ENCODE data around the gene YAE1.

Gene YAE1

GRCh38 chr7:39607865-39608264 lies 41.7 kb downstream of the YAE1 start:
- 100% methylated on average over 2 of the region's 2 CpGs for WGBS
- H3K27ac ChIP-seq (ENCODE audit: low read depth, low read length), result no peak overlapping the region

GRCh38 chr7:39608278-39608677 lies 42.1 kb downstream of the YAE1 start:
- peaks cover 13% of the 10 kb centered on the region for H3K27me3 ChIP-seq (ENCODE audit: insufficient read depth, low read length)
- H3K4me3 ChIP-seq (ENCODE audit: low read length), result no peak overlapping the region
- H3K27ac ChIP-seq (ENCODE audit: low read depth, low read length), result no peak overlapping the region
- H3K9ac ChIP-seq (ENCODE audit: low read depth, low read length), result no peak overlapping the region
- H3K36me3 ChIP-seq (ENCODE audit: insufficient read depth, low read length), result no peaks in the 10 kb centered on the region
- 83% methylated on average over 2 of the region's 3 CpGs for WGBS
- H3K9me3 ChIP-seq (ENCODE audit: insufficient read depth, low read depth, low read length), result no peaks in the 10 kb centered on the region
- H3K4me1 ChIP-seq (ENCODE audit: insufficient read depth, low read length), result peaks cover 4% of the 10 kb centered on the region; the same call in 1 of the 2 replicates

More at GRCh38 chr7:39607865-39608264, 41.7 kb downstream of the YAE1 start:
- H3K27me3 ChIP-seq (ENCODE audit: insufficient read depth, low read length), result peaks cover 13% of the 10 kb centered on the region
- peaks cover 4% of the 10 kb centered on the region; the same call in 1 of the 2 replicates for H3K4me1 ChIP-seq (ENCODE audit: insufficient read depth, low read length)
- no peaks in the 10 kb centered on the region for H3K36me3 ChIP-seq (ENCODE audit: insufficient read depth, low read length)
- no peak overlapping the region for H3K9ac ChIP-seq (ENCODE audit: low read depth, low read length)
- no peaks in the 10 kb centered on the region for H3K9me3 ChIP-seq (ENCODE audit: insufficient read depth, low read depth, low read length)
- H3K4me3 ChIP-seq (ENCODE audit: low read length), result no peak overlapping the region

GRCh38 chr7:39609113-39609934 lies 43.1 kb downstream of the YAE1 start:
- H3K27me3 ChIP-seq (ENCODE audit: insufficient read depth, low read length), result peaks cover 13% of the 10 kb centered on the region
- no peaks in the 10 kb centered on the region for H3K36me3 ChIP-seq (ENCODE audit: insufficient read depth, low read length)
- H3K9ac ChIP-seq (ENCODE audit: low read depth, low read length), result peak overlapping the region; percentile 63
- H3K4me3 ChIP-seq (ENCODE audit: low read length), result peak overlapping the region; percentile 48
- WGBS, result 95% methylated on average over 36 of the region's 36 CpGs
- peaks cover 4% of the 10 kb centered on the region; the same call in 1 of the 2 replicates for H3K4me1 ChIP-seq (ENCODE audit: insufficient read depth, low read length)
- H3K9me3 ChIP-seq (ENCODE audit: insufficient read depth, low read depth, low read length), result no peaks in the 10 kb centered on the region
- H3K27ac ChIP-seq (ENCODE audit: low read depth, low read length), result no peak overlapping the region

GRCh38 chr7:39609935-39610263 lies 43.7 kb downstream of the YAE1 start:
- Histone ChIP-seq H3K4me1 (ENCODE audit: insufficient read depth, low read length) (peaks cover 4% of the 10 kb centered on the region; the same call in 1 of the 2 replicates), H3K9me3 (ENCODE audit: insufficient read depth, low read depth, low read length) (no peaks in the 10 kb centered on the region), H3K27me3 (ENCODE audit: insufficient read depth, low read length) (peaks cover 13% of the 10 kb centered on the region), H3K36me3 (ENCODE audit: insufficient read depth, low read length) (no peaks in the 10 kb centered on the region), H3K27ac (ENCODE audit: low read depth, low read length) (no peak overlapping the region), H3K4me3 (ENCODE audit: low read length) (peak overlapping the region; percentile 48), H3K9ac (ENCODE audit: low read depth, low read length) (peak overlapping the region; percentile 63; the same call in 1 of the 2 replicates)
- 94% methylated on average over 5 of the region's 5 CpGs for WGBS

- no peak overlapping the region for H3K9ac ChIP-seq (ENCODE audit: low read depth, low read length)
- 90% methylated on average over 4 of the region's 4 CpGs for WGBS
- H3K4me3 ChIP-seq (ENCODE audit: low read length), result no peak overlapping the region
- H3K4me1 ChIP-seq (ENCODE audit: insufficient read depth, low read length), result peaks cover 3% of the 10 kb centered on the region; the same call in 1 of the 2 replicates
- peaks cover 13% of the 10 kb centered on the region for H3K27me3 ChIP-seq (ENCODE audit: insufficient read depth, low read length)
- no peak overlapping the region for H3K27ac ChIP-seq (ENCODE audit: low read depth, low read length)
- no peaks in the 10 kb centered on the region for H3K9me3 ChIP-seq (ENCODE audit: insufficient read depth, low read depth, low read length)
- H3K36me3 ChIP-seq (ENCODE audit: insufficient read depth, low read length), result no peaks in the 10 kb centered on the region
Observed at GRCh38 chr7:39613577-39613976, 47.4 kb downstream of the YAE1 start.

- 96% methylated on average over 2 of the region's 2 CpGs for WGBS
Observed at GRCh38 chr7:39614299-39614698, 48.1 kb downstream of the YAE1 start.

GRCh38 chr7:39615350-39615975 lies 49.3 kb downstream of the YAE1 start:
- no peak overlapping the region for H3K27ac ChIP-seq (ENCODE audit: low read depth, low read length)
- no CpG with 5 or more reads among the region's 1 CpG for WGBS
- H3K9ac ChIP-seq (ENCODE audit: low read depth, low read length), result no peak overlapping the region
- no peaks in the 10 kb centered on the region; the same call in 1 of the 2 replicates for H3K27me3 ChIP-seq (ENCODE audit: insufficient read depth, low read length)
- no peaks in the 10 kb centered on the region for H3K4me1 ChIP-seq (ENCODE audit: insufficient read depth, low read length)
- no peaks in the 10 kb centered on the region for H3K36me3 ChIP-seq (ENCODE audit: insufficient read depth, low read length)
- no peak overlapping the region for H3K4me3 ChIP-seq (ENCODE audit: low read length)
- H3K9me3 ChIP-seq (ENCODE audit: insufficient read depth, low read depth, low read length), result no peaks in the 10 kb centered on the region

More at GRCh38 chr7:39614299-39614698, 48.1 kb downstream of the YAE1 start:
- Histone ChIP-seq H3K9me3 (ENCODE audit: insufficient read depth, low read depth, low read length) (no peaks in the 10 kb centered on the region), H3K4me1 (ENCODE audit: insufficient read depth, low read length) (no peaks in the 10 kb centered on the region), H3K27me3 (ENCODE audit: insufficient read depth, low read length) (peaks cover 11% of the 10 kb centered on the region), H3K9ac (ENCODE audit: low read depth, low read length) (no peak overlapping the region), H3K4me3 (ENCODE audit: low read length) (no peak overlapping the region), H3K27ac (ENCODE audit: low read depth, low read length) (no peak overlapping the region), H3K36me3 (ENCODE audit: insufficient read depth, low read length) (no peaks in the 10 kb centered on the region)

GRCh38 chr7:39616138-39616537 lies 49.9 kb downstream of the YAE1 start:
- H3K4me1 ChIP-seq (ENCODE audit: insufficient read depth, low read length), result no peaks in the 10 kb centered on the region
- no CpG with 5 or more reads among the region's 1 CpG for WGBS
- H3K4me3 ChIP-seq (ENCODE audit: low read length), result no peak overlapping the region
- no peaks in the 10 kb centered on the region for H3K36me3 ChIP-seq (ENCODE audit: insufficient read depth, low read length)
- no peak overlapping the region for H3K9ac ChIP-seq (ENCODE audit: low read depth, low read length)
- H3K27me3 ChIP-seq (ENCODE audit: insufficient read depth, low read length), result no peaks in the 10 kb centered on the region
- H3K27ac ChIP-seq (ENCODE audit: low read depth, low read length), result no peak overlapping the region
- no peaks in the 10 kb centered on the region for H3K9me3 ChIP-seq (ENCODE audit: insufficient read depth, low read depth, low read length)

GRCh38 chr7:39617005-39617404 lies 50.8 kb downstream of the YAE1 start:
- Histone ChIP-seq H3K4me3 (ENCODE audit: low read length) (no peak overlapping the region), H3K9me3 (ENCODE audit: insufficient read depth, low read depth, low read length) (no peaks in the 10 kb centered on the region), H3K27ac (ENCODE audit: low read depth, low read length) (no peak overlapping the region), H3K4me1 (ENCODE audit: insufficient read depth, low read length) (no peaks in the 10 kb centered on the region), H3K27me3 (ENCODE audit: insufficient read depth, low read length) (no peaks in the 10 kb centered on the region), H3K9ac (ENCODE audit: low read depth, low read length) (no peak overlapping the region), H3K36me3 (ENCODE audit: insufficient read depth, low read length) (no peaks in the 10 kb centered on the region)

GRCh38 chr7:39618868-39619267 lies 52.7 kb downstream of the YAE1 start:
- H3K4me3 ChIP-seq (ENCODE audit: low read length), result no peak overlapping the region
- H3K27me3 ChIP-seq (ENCODE audit: insufficient read depth, low read length), result no peaks in the 10 kb centered on the region
- no peaks in the 10 kb centered on the region for H3K9me3 ChIP-seq (ENCODE audit: insufficient read depth, low read depth, low read length)
- no peaks in the 10 kb centered on the region for H3K36me3 ChIP-seq (ENCODE audit: insufficient read depth, low read length)
- H3K4me1 ChIP-seq (ENCODE audit: insufficient read depth, low read length), result peaks cover 6% of the 10 kb centered on the region; the same call in 1 of the 2 replicates
- no peak overlapping the region for H3K9ac ChIP-seq (ENCODE audit: low read depth, low read length)
- no peak overlapping the region for H3K27ac ChIP-seq (ENCODE audit: low read depth, low read length)
- 92% methylated on average over 4 of the region's 4 CpGs for WGBS

- Histone ChIP-seq H3K27ac (ENCODE audit: low read depth, low read length) (no peak overlapping the region), H3K9ac (ENCODE audit: low read depth, low read length) (no peak overlapping the region), H3K4me3 (ENCODE audit: low read length) (no peak overlapping the region), H3K27me3 (ENCODE audit: insufficient read depth, low read length) (no peaks in the 10 kb centered on the region), H3K36me3 (ENCODE audit: insufficient read depth, low read length) (no peaks in the 10 kb centered on the region), H3K9me3 (ENCODE audit: insufficient read depth, low read depth, low read length) (no peaks in the 10 kb centered on the region), H3K4me1 (ENCODE audit: insufficient read depth, low read length) (peaks cover 15% of the 10 kb centered on the region)
Observed at GRCh38 chr7:39620486-39620885, 54.3 kb downstream of the YAE1 start.
